ENCODE measurements around the gene BCO2.
A peak's percentile ranks its signal among the peaks of the same experiment; 100 is the strongest.

Gene BCO2

GRCh38 chr11:112219476-112220232 lies 44.3 kb downstream of the BCO2 start:
- peak; percentile 91 for DNase-seq

- no peak for DNase-seq
Measured at GRCh38 chr11:112221274-112221835, 46.0 kb downstream of the BCO2 start.

GRCh38 chr11:112222303-112222702 lies 47.0 kb downstream of the BCO2 start:
- no peak for DNase-seq

GRCh38 chr11:112223121-112223520 lies 47.8 kb downstream of the BCO2 start:
- no peak for DNase-seq

- no peak for DNase-seq
Measured at GRCh38 chr11:112223754-112224532, 48.6 kb downstream of the BCO2 start.

GRCh38 chr11:112225753-112226061 lies 50.4 kb downstream of the BCO2 start:
- DNase-seq, result no peak

GRCh38 chr11:112226062-112226830 lies 50.9 kb downstream of the BCO2 start, which contains the start of gene PTS:
PTS (plus strand) TSS chr11:112226428; CDS start chr11:112226444, 16 bp downstream.
- DNase-seq, result peak; percentile 95

- DNase-seq, result peak; percentile 35
Measured at GRCh38 chr11:112226831-112227401, 51.6 kb downstream of the BCO2 start.

GRCh38 chr11:112227471-112227870 lies 52.2 kb downstream of the BCO2 start:
- no peak for DNase-seq

- no peak for DNase-seq
Measured at GRCh38 chr11:112228706-112229105, 53.4 kb downstream of the BCO2 start.

- no peak for DNase-seq
Measured at GRCh38 chr11:112229159-112229558, 53.8 kb downstream of the BCO2 start.

GRCh38 chr11:112229746-112230433 lies 54.6 kb downstream of the BCO2 start:
- no peak for DNase-seq

- no peak for DNase-seq
Measured at GRCh38 chr11:112231952-112232351, 56.6 kb downstream of the BCO2 start.

- no peak for DNase-seq
Measured at GRCh38 chr11:112235750-112236390, 60.6 kb downstream of the BCO2 start.

GRCh38 chr11:112237451-112237850 lies 62.1 kb downstream of the BCO2 start:
- DNase-seq, result no peak

- no peak for DNase-seq
Measured at GRCh38 chr11:112238041-112238440, 62.7 kb downstream of the BCO2 start.

GRCh38 chr11:112241486-112241885 lies 66.2 kb downstream of the BCO2 start:
- no peak for DNase-seq

- DNase-seq, result no peak
Measured at GRCh38 chr11:112247201-112247600, 71.9 kb downstream of the BCO2 start.

- DNase-seq, result no peak
Measured at GRCh38 chr11:112248201-112248600, 72.9 kb downstream of the BCO2 start.

- DNase-seq, result no peak
Measured at GRCh38 chr11:112249871-112250610, 74.7 kb downstream of the BCO2 start.
